HG03469 (cell line): Measurements from ENCODE around the gene EEIG2.
A peak's percentile ranks its signal among the peaks of the same experiment; 100 is the strongest.
"Not testable (repeated sequence)": the region's sequence is repeated elsewhere in the genome, so short reads cannot be mapped to it uniquely, and the experiment has no call there.

Source experiments
- ATAC-seq: cut with Tn5 transposase; IDR thresholded peaks from one replicate; pipeline ENCODE4 v1.9.1; 2021; ENCODE audit warnings: mild to moderate bottlenecking, moderate library complexity, moderate number of reproducible peaks; ENCODE audit not compliant: unreplicated experiment

The EEIG2 gene

GRCh38 chr1:108559215-108560186 lies at the start of gene EEIG2:
EEIG2 (plus strand) TSS chr1:108560100; CDS start chr1:108560429, 329 bp downstream.
- ATAC-seq: peak; percentile 57

- ATAC-seq: no peak
Measured at GRCh38 chr1:108511764-108512163, 48.1 kb upstream of the EEIG2 start.

- no peak for ATAC-seq
Measured at GRCh38 chr1:108512239-108513043, 47.5 kb upstream of the EEIG2 start.

DNA sequence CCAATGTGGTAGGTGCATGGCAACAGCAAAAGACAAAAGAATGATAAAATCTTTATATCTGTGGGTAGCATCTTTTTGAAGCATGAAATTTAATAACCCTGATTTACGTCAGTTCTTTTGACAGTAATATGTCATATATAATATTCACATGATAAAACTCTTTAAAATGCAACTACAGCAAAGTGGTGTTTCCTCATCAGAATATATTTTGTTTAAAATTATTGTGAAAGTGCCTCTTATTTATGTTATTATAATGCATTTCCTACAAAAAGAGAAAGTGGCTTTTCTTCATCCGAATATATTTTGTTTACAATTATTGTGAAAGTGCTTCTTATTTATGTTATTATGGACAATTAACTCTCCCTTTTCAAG lies 46.9 kb upstream of the EEIG2 start:
- no peak for ATAC-seq

GRCh38 chr1:108513914-108514313 lies 46.0 kb upstream of the EEIG2 start:
- not testable (repeated sequence) for ATAC-seq

GRCh38 chr1:108517301-108517897 lies 42.5 kb upstream of the EEIG2 start:
- ATAC-seq: not testable (repeated sequence)

DNA sequence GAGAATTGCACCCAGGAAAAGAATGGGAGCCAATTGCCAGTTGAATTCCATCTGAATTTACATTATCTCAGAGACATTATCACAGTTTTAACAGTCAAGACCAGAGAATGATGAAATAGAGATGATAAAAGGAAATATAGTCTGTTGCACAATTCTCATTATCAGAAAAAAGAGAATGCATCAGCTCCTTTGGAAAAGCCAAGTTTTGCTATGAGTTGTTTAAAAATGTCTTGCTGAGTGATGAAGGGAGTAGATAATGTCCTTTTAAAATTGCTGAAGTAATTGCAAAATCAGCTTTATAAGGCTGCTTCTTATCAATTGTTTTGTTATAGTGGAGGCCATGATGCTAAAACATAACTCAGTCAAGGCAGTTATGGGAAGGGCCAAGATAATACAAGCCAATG lies 37.9 kb upstream of the EEIG2 start:
- no peak for ATAC-seq

- ATAC-seq: no peak
Measured at GRCh38 chr1:108523829-108524228, 36.1 kb upstream of the EEIG2 start.

GRCh38 chr1:108524676-108525075 lies 35.2 kb upstream of the EEIG2 start:
- ATAC-seq: no peak

DNA sequence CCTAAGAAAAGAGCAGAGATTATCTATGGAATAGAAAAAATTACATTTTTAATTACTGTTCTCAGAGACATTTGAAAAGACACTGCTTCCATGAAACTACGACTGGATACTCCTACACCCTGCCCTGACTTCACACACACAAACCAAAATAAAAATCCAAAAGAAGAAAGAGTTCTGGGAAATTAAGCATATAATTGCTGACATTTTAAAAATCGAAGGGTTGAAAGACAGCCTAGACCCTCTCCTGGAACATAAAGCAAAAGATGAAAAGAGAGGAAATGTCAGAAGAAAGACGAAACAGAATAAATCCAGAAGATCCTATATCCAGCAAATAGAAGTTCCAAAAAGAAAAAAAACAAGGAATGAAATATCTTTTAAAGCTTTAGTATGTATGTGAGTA lies 32.8 kb upstream of the EEIG2 start:
- no peak for ATAC-seq

DNA sequence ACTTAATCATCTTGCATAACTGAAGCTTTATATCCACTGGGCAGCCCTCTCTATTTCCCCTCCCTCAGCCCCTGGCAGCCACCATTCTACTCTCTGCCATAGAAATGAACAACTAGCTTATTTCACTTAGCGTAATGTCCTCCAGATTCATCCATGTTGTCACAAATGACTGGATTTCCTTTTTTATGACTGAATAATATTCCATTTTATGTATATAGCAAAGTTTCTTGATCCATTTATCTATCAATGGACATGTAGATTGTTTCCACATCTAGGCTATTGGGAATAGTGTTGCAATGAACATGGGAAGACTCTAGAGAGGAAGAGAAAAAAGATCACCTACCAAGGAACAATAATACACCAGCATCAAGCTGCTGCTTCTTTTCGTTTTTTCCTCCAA lies 32.1 kb upstream of the EEIG2 start:
- no peak for ATAC-seq

- ATAC-seq: no peak
Measured at GRCh38 chr1:108531444-108531843, 28.5 kb upstream of the EEIG2 start.

DNA sequence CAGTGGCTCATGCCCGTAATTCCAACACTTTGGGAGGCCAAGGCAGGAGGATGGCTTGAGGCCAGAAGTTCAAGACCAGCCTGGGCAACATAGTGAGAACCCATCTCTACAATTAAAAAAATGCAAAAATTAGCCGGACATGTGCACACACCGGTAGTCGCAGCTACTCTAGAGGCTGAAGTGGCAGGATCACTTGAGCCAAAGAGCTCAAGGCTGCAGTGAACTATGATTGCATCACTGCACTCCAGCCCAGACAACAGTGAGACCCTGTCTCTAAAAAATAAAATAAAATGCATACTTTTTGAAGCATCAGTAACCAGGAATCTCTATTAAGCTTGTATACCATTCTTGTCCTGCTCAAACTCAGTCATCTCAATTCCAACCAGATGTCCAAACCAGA lies 27.2 kb upstream of the EEIG2 start:
- no peak for ATAC-seq

DNA sequence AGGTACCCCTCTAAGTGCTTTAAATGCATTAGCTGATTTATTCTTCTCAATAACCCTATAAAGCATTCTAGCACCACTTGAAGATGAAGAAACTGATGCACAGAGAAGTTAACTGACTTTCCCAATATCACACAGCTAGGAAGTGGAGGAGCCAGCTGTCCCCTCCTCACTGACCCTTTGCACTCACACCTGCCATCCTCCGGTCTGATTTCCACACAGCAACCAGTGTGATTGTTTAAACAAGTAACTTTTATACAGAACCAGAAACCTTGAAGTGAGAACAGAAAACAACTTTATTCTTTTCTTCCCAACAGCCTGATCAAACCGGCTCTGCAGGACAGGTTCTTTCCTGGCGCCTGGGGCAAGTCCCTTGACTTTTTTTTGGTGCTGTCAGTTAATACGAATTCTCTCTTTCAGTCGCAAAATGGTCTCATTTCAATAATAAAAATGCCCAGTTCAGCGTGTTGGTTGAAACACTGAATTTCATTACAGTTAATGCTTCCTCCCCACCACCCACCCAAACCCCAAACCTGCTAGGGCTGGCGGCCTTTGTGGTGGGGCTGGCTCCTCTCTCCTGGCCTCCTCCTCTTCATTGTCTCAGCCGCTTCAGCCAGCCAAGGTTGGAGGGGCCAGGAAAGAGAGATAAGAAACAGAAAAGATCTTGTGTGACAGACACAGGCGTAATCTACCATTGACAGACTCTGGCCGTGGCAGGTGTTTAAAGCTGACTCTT lies 26.4 kb upstream of the EEIG2 start:
- ATAC-seq: no peak

DNA sequence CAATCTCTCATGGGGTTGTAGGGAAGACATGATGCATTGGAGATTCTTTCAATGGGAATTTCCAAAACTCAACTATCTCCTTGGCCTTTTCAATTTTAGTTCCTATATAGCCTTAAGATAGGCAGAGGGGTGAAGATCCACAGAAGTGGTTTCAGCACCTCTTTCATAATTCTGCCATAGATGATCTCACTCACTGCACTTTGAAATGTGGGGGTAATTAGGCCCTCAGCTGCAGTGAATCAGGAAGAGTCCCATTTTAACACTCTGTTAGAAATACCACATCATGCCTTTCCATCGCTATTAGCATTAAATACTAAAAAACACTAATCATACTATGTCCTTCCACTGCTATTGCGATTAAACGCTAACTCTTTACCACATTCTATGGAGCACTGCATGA lies 25.1 kb upstream of the EEIG2 start:
- no peak for ATAC-seq

DNA sequence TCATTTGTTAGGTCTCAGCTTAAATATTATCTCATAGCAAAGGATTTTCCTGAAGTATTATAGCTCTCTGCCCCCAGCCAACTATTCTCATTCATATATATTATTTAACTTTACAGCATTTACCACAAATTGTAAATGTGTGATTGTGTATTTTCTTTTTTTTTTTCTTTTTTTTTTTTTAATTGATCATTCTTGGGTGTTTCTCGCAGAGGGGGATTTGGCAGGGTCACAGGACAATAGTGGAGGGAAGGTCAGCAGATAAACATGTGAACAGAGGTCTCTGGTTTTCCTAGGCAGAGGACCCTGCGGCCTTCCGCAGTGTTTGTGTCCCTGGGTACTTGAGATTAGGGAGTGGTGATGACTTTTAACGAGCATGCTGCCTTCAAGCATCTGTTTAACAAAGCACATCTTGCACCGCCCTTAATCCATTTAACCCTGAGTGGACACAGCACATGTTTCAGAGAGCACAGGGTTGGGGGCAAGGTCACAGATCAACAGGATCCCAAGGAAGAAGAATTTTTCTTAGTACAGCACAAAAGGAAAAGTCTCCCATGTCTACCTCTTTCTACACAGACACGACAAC lies 24.5 kb upstream of the EEIG2 start:
- ATAC-seq: not testable (repeated sequence)

DNA sequence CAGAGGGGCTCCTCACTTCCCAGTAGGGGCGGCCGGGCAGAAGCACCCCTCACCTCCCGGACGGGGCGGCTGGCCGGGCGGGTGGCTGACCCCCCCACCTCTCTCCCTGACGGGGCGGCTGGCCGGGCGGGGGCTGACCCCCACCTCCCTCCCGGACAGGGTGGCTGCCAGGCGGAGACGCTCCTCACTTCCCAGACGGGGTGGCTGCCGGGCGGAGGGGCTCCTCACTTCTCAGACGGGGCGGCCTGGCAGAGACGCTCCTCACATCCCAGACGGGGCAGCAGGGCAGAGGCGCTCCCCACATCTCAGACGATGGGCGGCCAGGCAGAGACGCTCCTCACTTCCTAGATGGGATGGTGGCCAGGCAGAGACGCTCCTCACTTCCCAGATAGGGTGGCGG lies 23.9 kb upstream of the EEIG2 start:
- not testable (repeated sequence) for ATAC-seq

GRCh38 chr1:108536791-108537190 lies 23.1 kb upstream of the EEIG2 start:
- ATAC-seq: not testable (repeated sequence)

DNA sequence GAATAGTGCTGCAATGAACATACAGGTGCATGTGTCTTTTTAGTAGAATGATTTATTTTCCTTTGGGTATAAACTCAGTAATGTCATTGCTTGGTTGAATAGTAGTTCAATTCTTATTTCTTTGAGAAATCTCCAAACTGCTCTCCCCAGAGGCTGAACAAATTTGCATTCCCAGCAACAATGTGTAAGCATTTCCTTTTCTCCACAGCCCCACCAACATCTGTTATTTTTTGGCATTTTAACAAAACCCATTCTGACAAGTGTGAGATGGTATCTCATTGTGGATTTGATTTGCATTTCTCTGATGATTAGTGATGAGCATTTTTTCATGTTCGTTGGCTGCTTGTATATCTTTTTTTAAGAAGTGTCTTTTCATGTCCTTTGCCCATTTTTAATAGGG lies 21.9 kb upstream of the EEIG2 start:
- no peak for ATAC-seq

DNA sequence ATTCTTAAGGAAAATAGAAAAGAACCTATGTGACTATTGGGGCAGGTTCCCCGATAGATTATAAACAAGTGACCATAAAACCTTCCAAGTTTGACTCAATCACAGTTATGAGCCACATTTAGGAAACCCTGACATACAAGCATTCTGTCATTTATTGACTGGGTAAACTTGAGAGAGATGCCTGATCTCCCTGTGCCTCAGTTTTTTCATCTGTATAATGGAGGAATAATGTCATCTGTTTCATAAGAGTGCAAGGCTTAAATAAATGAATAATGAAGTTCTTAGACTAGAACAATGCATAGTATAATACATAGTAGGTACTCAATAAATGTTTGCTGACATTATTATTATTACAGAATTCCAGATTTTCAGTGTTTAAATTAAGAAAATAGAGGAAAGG lies 18.9 kb upstream of the EEIG2 start:
- no peak for ATAC-seq
